Hepatocyte (in vitro differentiated cells): ENCODE data around the gene C16orf87. TPM values are rescaled to one million over a fixed set of nuclear protein-coding genes. Genes with fewer than 3 reads are reported as not detected.

Experiments used
- DNase-seq: peaks from one replicate; pipeline ENCODE4 v3.0.0-alpha.2; 2016; ENCODE audit warnings: low spot score
- H2AFZ ChIP-seq: fragments of 200-600 bp; sonication (generic); 2 replicates; pipeline ENCODE4 v1.6.0; 2016; ENCODE audit warnings: antibody characterized with exemption, mild to moderate bottlenecking
- H3K27ac ChIP-seq: fragments of 200-600 bp; sonication (generic); 2 replicates; pipeline ENCODE4 v1.5.1; 2016; ENCODE audit warnings: mild to moderate bottlenecking
- H3K27me3 ChIP-seq: fragments of 200-600 bp; sonication (generic); 2 replicates; pipeline ENCODE4 v1.6.1; 2016
- H3K36me3 ChIP-seq: fragments of 200-600 bp; sonication (generic); replicated peaks from 2 replicates; pipeline ENCODE4 v1.5.1; 2016; ENCODE audit warnings: low read depth; ENCODE audit not compliant: insufficient read depth
- H3K4me1 ChIP-seq: fragments of 200-600 bp; sonication (generic); 2 replicates; pipeline ENCODE4 v1.5.1; 2016; ENCODE audit warnings: mild to moderate bottlenecking, moderate library complexity; ENCODE audit not compliant: insufficient read depth
- H3K4me2 ChIP-seq: fragments of 200-600 bp; sonication (generic); 2 replicates; pipeline ENCODE4 v1.6.0; 2016
- H3K4me3 ChIP-seq: fragments of 200-600 bp; sonication (generic); 2 replicates; pipeline ENCODE4 v1.5.1; 2016; ENCODE audit warnings: mild to moderate bottlenecking
- H3K79me2 ChIP-seq: fragments of 200-600 bp; sonication (generic); 2 replicates; pipeline ENCODE4 v1.6.0; 2017; ENCODE audit warnings: mild to moderate bottlenecking
- H3K9me2 ChIP-seq: fragments of 200-600 bp; sonication (generic); replicated peaks from 2 replicates; pipeline ENCODE4 v1.6.0; 2017; ENCODE audit warnings: mild to moderate bottlenecking; ENCODE audit not compliant: insufficient read depth
- H3K9me3 ChIP-seq: fragments of 200-600 bp; sonication (generic); 2 replicates; pipeline ENCODE4 v1.5.1; 2016; ENCODE audit warnings: low read depth, mild to moderate bottlenecking
- H4K20me1 ChIP-seq: fragments of 200-600 bp; sonication (generic); 2 replicates; pipeline ENCODE4 v1.6.0; 2016; ENCODE audit warnings: mild to moderate bottlenecking; ENCODE audit not compliant: insufficient read depth, poor library complexity, severe bottlenecking
- EZH2 ChIP-seq: fragments of 200-600 bp; sonication (generic); IDR thresholded peaks from 2 replicates; pipeline ENCODE4 v1.6.1; 2016; ENCODE audit warnings: antibody characterized with exemption, mild to moderate bottlenecking, borderline replicate concordance
- EZH2phosphoT487 ChIP-seq: fragments of 200-600 bp; sonication (generic); IDR thresholded peaks from one replicate; pipeline ENCODE4 v1.6.1; 2018; ENCODE audit warnings: antibody characterized with exemption, mild to moderate bottlenecking, low read depth, moderate library complexity; ENCODE audit not compliant: unreplicated experiment, severe bottlenecking
- WGBS: methylation state at CpG from one replicate; pipeline ENCODE4 v1.1.6; 2016; ENCODE audit warnings: low lambda C conversion rate; ENCODE audit errors: missing lambda C conversion rate; 5-methylcytosine and 5-hydroxymethylcytosine counted together
- polyA plus RNA-seq: library from polyadenylated mRNA; unstranded; fragments of >200 nt; fragmentation: Nextera tagmentation; extraction: Ambion mirVana; gene quantifications from 2 replicates; pipeline ENCODE4 v1.2.1, GENCODE V29; 2016
- total RNA-seq: library from RNA; depleted of rRNA; stranded (reverse); fragments of >200 nt; gene quantifications from 2 replicates; pipeline ENCODE4 v1.2.3, GENCODE V29; 2014
- TF ChIP-seq, protein P1 (sequence below): fragments of 200-600 bp; sonication (generic); IDR thresholded peaks from 2 replicates; pipeline ENCODE4 v1.5.1; 2016; ENCODE audit warnings: antibody characterized with exemption, mild to moderate bottlenecking; ENCODE audit not compliant: poor library complexity

Gene C16orf87
- total and polyA plus RNA-seq, 2 experiments from 2014 or later: 24.9 to 25.1 TPM

DNA sequence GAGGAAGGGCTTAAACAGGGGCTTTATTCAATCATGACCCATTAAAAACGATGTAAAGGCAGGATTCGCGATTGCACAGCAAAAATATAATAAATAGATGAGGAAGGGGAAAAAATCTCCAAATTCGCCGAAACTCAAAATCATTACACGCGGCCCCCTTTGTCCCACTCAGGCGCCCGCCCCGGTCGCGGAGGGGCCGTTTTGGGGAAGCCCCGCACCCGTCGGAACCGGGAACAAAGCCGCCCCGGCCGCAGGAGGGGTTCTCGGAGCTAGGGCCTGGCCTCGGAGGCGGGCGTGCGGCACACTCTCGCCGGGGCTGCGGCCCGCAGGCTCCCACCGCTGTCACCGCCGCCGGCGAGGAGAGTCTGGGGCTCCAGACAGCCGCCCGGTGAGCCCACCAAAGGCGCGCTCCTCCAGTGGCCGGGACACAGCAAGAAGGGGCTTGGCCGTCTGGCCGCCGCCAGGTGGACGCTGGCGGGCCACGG lies 521 bp downstream of the C16orf87 start:
- Histone ChIP-seq H3K4me1 (no peaks in the 10 kb centered on the region), H2AFZ (peak overlapping the region; percentile 58), H3K9me2 (no peaks in the 10 kb centered on the region), H4K20me1 (peaks cover 20% of the 10 kb centered on the region), H3K27me3 (no peaks in the 10 kb centered on the region), H3K9me3 (no peaks in the 10 kb centered on the region), H3K4me3 (peak overlapping the region; percentile 92), H3K36me3 (no peaks in the 10 kb centered on the region), H3K27ac (peak overlapping the region; percentile 90), H3K4me2 (peak overlapping the region; percentile 72), H3K79me2 (peaks cover 45% of the 10 kb centered on the region)
- DNase-seq: peak; percentile 56
- 3% methylated on average over 39 of the region's 45 CpGs for WGBS
- TF ChIP-seq EZH2phosphoT487 (no peak), EZH2 (no peak)
- TF ChIP-seq, protein P1, sequence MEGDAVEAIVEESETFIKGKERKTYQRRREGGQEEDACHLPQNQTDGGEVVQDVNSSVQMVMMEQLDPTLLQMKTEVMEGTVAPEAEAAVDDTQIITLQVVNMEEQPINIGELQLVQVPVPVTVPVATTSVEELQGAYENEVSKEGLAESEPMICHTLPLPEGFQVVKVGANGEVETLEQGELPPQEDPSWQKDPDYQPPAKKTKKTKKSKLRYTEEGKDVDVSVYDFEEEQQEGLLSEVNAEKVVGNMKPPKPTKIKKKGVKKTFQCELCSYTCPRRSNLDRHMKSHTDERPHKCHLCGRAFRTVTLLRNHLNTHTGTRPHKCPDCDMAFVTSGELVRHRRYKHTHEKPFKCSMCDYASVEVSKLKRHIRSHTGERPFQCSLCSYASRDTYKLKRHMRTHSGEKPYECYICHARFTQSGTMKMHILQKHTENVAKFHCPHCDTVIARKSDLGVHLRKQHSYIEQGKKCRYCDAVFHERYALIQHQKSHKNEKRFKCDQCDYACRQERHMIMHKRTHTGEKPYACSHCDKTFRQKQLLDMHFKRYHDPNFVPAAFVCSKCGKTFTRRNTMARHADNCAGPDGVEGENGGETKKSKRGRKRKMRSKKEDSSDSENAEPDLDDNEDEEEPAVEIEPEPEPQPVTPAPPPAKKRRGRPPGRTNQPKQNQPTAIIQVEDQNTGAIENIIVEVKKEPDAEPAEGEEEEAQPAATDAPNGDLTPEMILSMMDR: no peak

GRCh38 chr16:46828943-46829342 lies 2.0 kb downstream of the C16orf87 start:
- 97% methylated on average over 2 of the region's 2 CpGs for WGBS
- peaks cover 60% of the 10 kb centered on the region for H3K79me2 ChIP-seq

DNA sequence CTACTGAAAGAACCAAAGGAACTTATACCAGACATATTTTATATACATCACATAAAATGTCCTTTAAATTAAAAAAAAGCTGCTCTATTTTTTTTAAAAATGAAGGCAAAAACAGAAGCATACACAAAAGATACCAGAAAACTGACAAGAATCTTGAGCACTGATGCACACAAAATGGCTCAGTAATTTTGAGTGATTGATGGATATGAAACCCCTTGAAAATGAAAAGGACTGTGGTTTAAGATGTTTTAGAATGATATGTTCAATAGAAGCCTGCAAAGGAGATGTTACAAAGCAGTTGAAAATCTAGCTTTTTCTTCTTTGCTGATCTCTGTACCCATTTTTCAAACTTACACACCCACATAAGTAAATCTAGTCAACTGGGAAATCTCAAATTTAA lies 2.7 kb downstream of the C16orf87 start:
- Histone ChIP-seq H3K36me3 (no peaks in the 10 kb centered on the region), H3K9me2 (peaks cover 3% of the 10 kb centered on the region), H3K79me2 (peaks cover 66% of the 10 kb centered on the region), H2AFZ (no peak overlapping the region), H4K20me1 (peaks cover 25% of the 10 kb centered on the region), H3K27me3 (no peaks in the 10 kb centered on the region), H3K4me3 (peak overlapping the region; percentile 9), H3K27ac (no peak overlapping the region), H3K4me2 (peak overlapping the region; percentile 72), H3K4me1 (no peaks in the 10 kb centered on the region), H3K9me3 (no peaks in the 10 kb centered on the region)
- no peak for TF ChIP-seq EZH2
- TF ChIP-seq, protein P1: no peak
- TF ChIP-seq EZH2phosphoT487: no peak
- DNase-seq: no peak

More at GRCh38 chr16:46828943-46829342, 2.0 kb downstream of the C16orf87 start:
- Histone ChIP-seq H3K9me3 (no peaks in the 10 kb centered on the region), H3K4me1 (no peaks in the 10 kb centered on the region), H4K20me1 (peaks cover 20% of the 10 kb centered on the region), H3K9me2 (peaks cover 3% of the 10 kb centered on the region), H3K36me3 (no peaks in the 10 kb centered on the region), H3K4me2 (peak overlapping the region; percentile 72), H3K27me3 (no peaks in the 10 kb centered on the region), H3K4me3 (peak overlapping the region; percentile 92), H3K27ac (peak overlapping the region; percentile 90), H2AFZ (no peak overlapping the region)
- no peak for DNase-seq
- TF ChIP-seq, protein P1: no peak
- TF ChIP-seq EZH2 (no peak), EZH2phosphoT487 (no peak)
